Large intestine (tissue), 3 donors: ENCODE measurements around the gene COL4A2. TPM values are rescaled to one million over a fixed set of nuclear protein-coding genes. Genes with fewer than 3 reads are reported as not detected.

Source experiments
- DNase-seq, 2 donors: peaks; one replicate each; pipeline versions ENCODE4 v3.0.0 to v3.0.0-alpha.2; 2013
- H3K27ac ChIP-seq: one replicate; pipeline ENCODE4 v1.5.1; 2013; ENCODE audit warnings: low read length
- H3K27me3 ChIP-seq: 2 replicates; pipeline ENCODE4 v1.6.1; 2013; ENCODE audit warnings: low read length; ENCODE audit not compliant: control insufficient read depth, insufficient read depth
- H3K36me3 ChIP-seq: 2 replicates; pipeline ENCODE4 v1.6.1; 2013; ENCODE audit warnings: low read length; ENCODE audit not compliant: control insufficient read depth, insufficient read depth
- H3K4me1 ChIP-seq: one replicate; pipeline ENCODE4 v1.6.1; 2013; ENCODE audit warnings: low read length; ENCODE audit not compliant: control insufficient read depth, insufficient read depth
- H3K4me3 ChIP-seq: one replicate; pipeline ENCODE4 v1.5.1; 2013; ENCODE audit warnings: low read length
- H3K9me3 ChIP-seq: one replicate; pipeline ENCODE4 v1.6.1; 2013; ENCODE audit warnings: mild to moderate bottlenecking, low read depth, low read length, moderate library complexity; ENCODE audit not compliant: control insufficient read depth
- WGBS: methylation state at CpG from one replicate; pipeline ENCODE4 v1.1.5; 2013; ENCODE audit warnings: low lambda C conversion rate; ENCODE audit not compliant: insufficient coverage; 5-methylcytosine and 5-hydroxymethylcytosine counted together
- polyA plus RNA-seq: library from polyadenylated mRNA; unstranded; fragments of 120-200 nt; gene quantifications from one replicate; pipeline ENCODE4 v1.2.1, GENCODE V29; 2013

The COL4A2 gene
- polyA plus RNA-seq, 1 donor, result 164 TPM

DNA sequence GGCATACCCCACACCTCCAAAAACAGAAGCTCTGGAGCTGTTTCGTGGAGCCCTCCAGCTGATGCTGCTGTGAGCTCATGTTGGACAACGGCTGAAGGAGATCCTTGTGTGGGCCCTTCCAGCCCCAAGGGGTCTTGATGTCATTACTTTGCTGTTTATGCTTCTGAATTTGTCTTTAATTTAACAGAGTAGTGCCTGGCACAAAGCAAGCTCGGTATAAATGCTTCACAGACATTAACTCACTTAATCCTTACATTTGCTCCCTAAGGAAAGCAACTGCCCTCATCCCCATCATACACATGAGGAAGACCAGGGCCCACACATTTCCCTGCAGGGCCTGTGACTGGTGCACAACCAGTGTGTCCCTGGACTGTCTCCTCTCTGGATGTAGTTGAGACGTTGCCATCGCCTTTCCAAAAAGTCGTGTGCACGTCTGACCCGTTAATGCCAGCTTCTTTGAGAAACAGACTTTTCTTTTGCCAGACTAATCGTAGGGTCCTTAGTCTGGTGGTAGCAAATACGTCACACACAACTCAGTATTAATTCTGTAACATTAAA lies 7.7 kb upstream of the COL4A2 start:
- H3K4me1 ChIP-seq, result peaks cover 6% of the 10 kb centered on the region
- H3K4me3 ChIP-seq, result no peak overlapping the region
- no peaks in the 10 kb centered on the region for H3K27me3 ChIP-seq
- peak overlapping the region; percentile 12 for H3K27ac ChIP-seq
- no peak for DNase-seq
- H3K36me3 ChIP-seq, result no peaks in the 10 kb centered on the region
- H3K9me3 ChIP-seq, result no peaks in the 10 kb centered on the region
- WGBS, result no CpG with 5 or more reads among the region's 10 CpGs

DNA sequence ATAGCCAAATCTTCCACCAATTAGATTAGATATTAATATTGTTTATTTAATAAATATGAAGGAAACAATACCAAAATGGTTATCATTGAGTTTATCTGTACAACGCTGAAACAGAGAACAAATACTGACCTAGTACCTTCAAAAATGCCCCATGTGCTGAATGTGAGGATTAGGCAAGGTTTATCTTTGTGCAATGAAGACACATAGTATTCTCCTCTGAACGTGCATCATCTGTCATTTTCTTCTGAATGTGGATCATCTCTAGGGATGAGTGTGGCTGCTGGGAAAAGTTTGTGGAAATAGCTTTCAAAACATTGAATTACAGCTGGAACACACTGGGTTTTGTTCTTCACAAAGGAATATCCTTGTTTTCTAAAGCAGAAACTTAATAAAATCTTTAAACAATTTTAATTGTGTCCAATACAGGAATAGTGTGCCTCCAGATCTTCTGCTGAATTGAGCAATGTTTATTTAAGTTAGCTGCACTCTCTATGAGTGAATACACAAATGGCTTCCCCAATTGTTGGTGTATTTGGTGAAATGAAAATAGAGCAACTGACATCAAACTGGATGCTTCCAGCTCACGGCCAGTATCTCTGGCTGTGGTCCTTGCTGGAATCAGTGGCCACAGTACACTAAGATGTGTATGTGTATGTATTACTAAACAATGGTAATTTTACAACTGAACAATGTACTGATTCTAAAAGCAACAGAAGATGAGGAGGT lies 6.8 kb upstream of the COL4A2 start:
- Histone ChIP-seq H3K36me3 (no peaks in the 10 kb centered on the region), H3K27ac (no peak overlapping the region), H3K9me3 (no peaks in the 10 kb centered on the region), H3K27me3 (no peaks in the 10 kb centered on the region), H3K4me1 (peaks cover 6% of the 10 kb centered on the region), H3K4me3 (no peak overlapping the region)
- WGBS, result no CpG with 5 or more reads among the region's 3 CpGs
- DNase-seq, result no peak

GRCh38 chr13:110301083-110301482 lies 6.0 kb upstream of the COL4A2 start:
- WGBS, result no CpG with 5 or more reads among the region's 5 CpGs
- Histone ChIP-seq H3K27me3 (no peaks in the 10 kb centered on the region), H3K9me3 (no peaks in the 10 kb centered on the region), H3K4me3 (no peak overlapping the region), H3K36me3 (no peaks in the 10 kb centered on the region), H3K27ac (peak overlapping the region; percentile 22), H3K4me1 (peaks cover 6% of the 10 kb centered on the region)
- DNase-seq, result no peak

GRCh38 chr13:110301606-110302553 lies 5.2 kb upstream of the COL4A2 start:
- 96% methylated on average over 5 of the region's 21 CpGs for WGBS
- DNase-seq, result no peak
- Histone ChIP-seq H3K27me3 (peaks cover 4% of the 10 kb centered on the region), H3K4me3 (no peak overlapping the region), H3K27ac (peak overlapping the region; percentile 22), H3K4me1 (peaks cover 6% of the 10 kb centered on the region), H3K9me3 (no peaks in the 10 kb centered on the region), H3K36me3 (no peaks in the 10 kb centered on the region)

- no peaks in the 10 kb centered on the region for H3K9me3 ChIP-seq
- H3K36me3 ChIP-seq, result no peaks in the 10 kb centered on the region
- no peak overlapping the region for H3K4me3 ChIP-seq
- no peak overlapping the region for H3K27ac ChIP-seq
- WGBS, result no CpG with 5 or more reads among the region's 2 CpGs
- H3K4me1 ChIP-seq, result peaks cover 6% of the 10 kb centered on the region
- H3K27me3 ChIP-seq, result peaks cover 4% of the 10 kb centered on the region
- no peak for DNase-seq
These were observed 4.1 kb upstream of the COL4A2 start for GRCh38 chr13:110302997-110303396.

DNA sequence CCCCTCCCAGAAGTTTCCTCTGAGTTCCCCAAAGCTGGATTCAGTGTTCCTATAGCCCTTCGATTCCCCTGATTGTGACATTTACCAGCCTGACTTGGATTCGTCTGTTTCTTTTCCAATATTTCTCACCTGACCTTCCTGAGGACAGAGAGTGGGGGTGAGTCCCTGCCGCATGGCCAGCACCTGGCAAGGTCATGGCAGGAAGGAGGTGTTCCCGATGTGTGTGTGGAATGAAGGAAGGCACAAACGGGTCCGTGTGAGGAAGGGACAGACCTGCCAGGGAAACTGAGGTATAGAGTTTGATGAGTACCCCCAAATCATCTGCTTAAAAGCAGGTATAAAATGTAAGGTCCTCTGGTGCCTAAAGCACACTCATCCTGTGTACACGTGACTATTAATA lies 3.4 kb upstream of the COL4A2 start:
- H3K4me1 ChIP-seq, result peaks cover 6% of the 10 kb centered on the region
- no CpG with 5 or more reads among the region's 7 CpGs for WGBS
- no peaks in the 10 kb centered on the region for H3K9me3 ChIP-seq
- DNase-seq, result no peak
- H3K4me3 ChIP-seq, result no peak overlapping the region
- H3K27ac ChIP-seq, result no peak overlapping the region
- no peaks in the 10 kb centered on the region for H3K36me3 ChIP-seq
- peaks cover 4% of the 10 kb centered on the region for H3K27me3 ChIP-seq

GRCh38 chr13:110304256-110304655 lies 2.8 kb upstream of the COL4A2 start:
- Histone ChIP-seq H3K36me3 (no peaks in the 10 kb centered on the region), H3K4me1 (peaks cover 8% of the 10 kb centered on the region), H3K9me3 (no peaks in the 10 kb centered on the region), H3K4me3 (no peak overlapping the region), H3K27me3 (peaks cover 4% of the 10 kb centered on the region), H3K27ac (no peak overlapping the region)
- DNase-seq, result no peak
- no CpG with 5 or more reads among the region's 4 CpGs for WGBS

- H3K4me1 ChIP-seq, result peaks cover 15% of the 10 kb centered on the region
- WGBS, result no CpG with 5 or more reads among the region's 4 CpGs
- peak overlapping the region; percentile 69 for H3K4me3 ChIP-seq
- no peaks in the 10 kb centered on the region for H3K36me3 ChIP-seq
- H3K27ac ChIP-seq, result no peak overlapping the region
- peaks cover 4% of the 10 kb centered on the region for H3K27me3 ChIP-seq
- H3K9me3 ChIP-seq, result no peaks in the 10 kb centered on the region
- no peak for DNase-seq
These were observed 2.1 kb upstream of the COL4A2 start for GRCh38 chr13:110305001-110305400.

GRCh38 chr13:110305544-110305943 lies 1.5 kb upstream of the COL4A2 start:
- no peak for DNase-seq
- Histone ChIP-seq H3K36me3 (no peaks in the 10 kb centered on the region), H3K9me3 (no peaks in the 10 kb centered on the region), H3K4me3 (peak overlapping the region; percentile 69), H3K27me3 (peaks cover 4% of the 10 kb centered on the region), H3K27ac (peak overlapping the region; percentile 54), H3K4me1 (peaks cover 21% of the 10 kb centered on the region)
- no CpG with 5 or more reads among the region's 2 CpGs for WGBS

DNA sequence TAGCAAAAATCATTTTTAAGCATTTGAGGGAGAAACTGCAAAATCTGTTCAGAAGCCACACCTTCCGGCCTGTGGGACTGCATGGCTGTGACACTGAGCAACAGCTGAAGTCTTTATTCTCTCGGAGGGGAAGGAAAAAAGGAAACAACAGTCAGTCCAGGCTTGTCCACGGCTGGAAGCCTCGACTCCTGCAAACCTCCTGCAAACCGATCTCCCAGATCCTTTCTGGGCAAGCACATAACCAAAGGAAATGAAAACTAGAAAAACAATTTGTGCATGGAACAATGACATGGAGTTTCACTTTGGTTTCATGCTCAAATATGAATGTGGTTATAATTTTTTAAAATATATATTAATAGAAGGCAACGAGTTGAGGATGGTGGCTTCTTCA lies 1.1 kb upstream of the COL4A2 start:
- Histone ChIP-seq H3K27ac (peak overlapping the region; percentile 54), H3K4me3 (peak overlapping the region; percentile 69), H3K27me3 (peaks cover 4% of the 10 kb centered on the region), H3K4me1 (peaks cover 24% of the 10 kb centered on the region), H3K9me3 (no peaks in the 10 kb centered on the region), H3K36me3 (peaks cover 4% of the 10 kb centered on the region)
- no CpG with 5 or more reads among the region's 6 CpGs for WGBS
- no peak for DNase-seq
